Heart right ventricle (tissue), 16 donors: ENCODE data around the gene PAQR5. TPM values are rescaled to one million over a fixed set of nuclear protein-coding genes. Genes with fewer than 3 reads are reported as not detected.
"Not testable (repeated sequence)": the region's sequence is repeated elsewhere in the genome, so short reads cannot be mapped to it uniquely, and the experiment has no call there.

Experiments used
- ATAC-seq, 8 donors: fragments of 200-7000 bp; cut with Tn5 transposase; one replicate each; pipeline ENCODE4 v1.9.1; 2020; ENCODE audit warnings: mild to moderate bottlenecking in 8 of 8, moderate library complexity in 8 of 8, moderate number of reproducible peaks in 1 of 8
- DNase-seq, 2 donors: peaks; one replicate each; pipeline ENCODE4 v3.0.0-alpha.2; 2020
- H3K27ac ChIP-seq, 10 donors: fragments of 200-600 bp; sonication (generic) in 2 of 10; one replicate each; pipeline versions ENCODE4 v1.5.0 to v1.8.0; 2020 to 2022; ENCODE audit warnings: mild to moderate bottlenecking in 3 of 10
- H3K27me3 ChIP-seq, 7 donors: fragments of 200-600 bp; one replicate each; pipeline ENCODE4 v1.8.0; 2021 to 2022; ENCODE audit warnings: mild to moderate bottlenecking in 2 of 7
- H3K36me3 ChIP-seq, 9 donors: fragments of 200-600 bp; sonication (generic) in 1 of 9; one replicate each; pipeline versions ENCODE4 v1.5.0 to v1.8.0; 2020 to 2022; ENCODE audit warnings: mild to moderate bottlenecking in 2 of 9
- H3K4me1 ChIP-seq, 9 donors: fragments of 200-600 bp; sonication (generic) in 1 of 9; one replicate each; pipeline versions ENCODE4 v1.5.0 to v1.8.0; 2020 to 2022; ENCODE audit warnings: mild to moderate bottlenecking in 4 of 9
- H3K4me3 ChIP-seq, 10 donors: fragments of 200-600 bp; sonication (generic) in 2 of 10; one replicate each; pipeline versions ENCODE4 v1.5.0 to v1.8.0; 2020 to 2022; ENCODE audit warnings: mild to moderate bottlenecking in 7 of 10, moderate library complexity in 2 of 10
- H3K9me3 ChIP-seq, 11 donors: fragments of 200-600 bp in 10 of 11; sonication (generic) in 2 of 11; one replicate each; pipeline versions ENCODE4 v1.5.0 to v1.8.0; 2013 to 2022; ENCODE audit warnings: mild to moderate bottlenecking in 2 of 11, control low read depth in 1 of 11, moderate library complexity in 1 of 11
- CTCF ChIP-seq, 9 donors: fragments of 200-600 bp; sonication (generic) in 2 of 9; IDR thresholded peaks; one replicate each; pipeline versions ENCODE4 v1.5.0 to v1.8.0; 2021 to 2022; ENCODE audit warnings: antibody characterized with exemption in 9 of 9, mild to moderate bottlenecking in 5 of 9, moderate library complexity in 1 of 9
- WGBS, 2 donors: extraction: QIAGEN DNeasy Blood & Tissue Kit; methylation state at CpG; one replicate each; pipeline ENCODE4 v1.1.7; 2013; ENCODE audit warnings: inconsistent platforms in 1 of 2; 5-methylcytosine and 5-hydroxymethylcytosine counted together
- intact Hi-C, 10 donors: fragments of 100-400 bp; cut with DNase I; formaldehyde crosslinking; loops; one replicate each; pipeline versions ENCODE4 v1.11.1 to v1.14.2; 2022
- polyA plus RNA-seq, 2 donors: library from polyadenylated mRNA; stranded (reverse); fragments of 200-250 nt; gene quantifications; one replicate each; pipeline ENCODE4 v1.2.3, GENCODE V29; 2013
- total RNA-seq, 10 donors: library from RNA; stranded (reverse); fragmentation: NEBNext Ultra II Directional in 3 of 10; extraction: Animal tissue kit (Norgen Biotek cat#: 25700) in 3 of 10; gene quantifications; one replicate each; pipeline versions ENCODE4 v1.2.1 to v1.2.4, GENCODE V29; 2021 to 2023
- donor health status: Arrhythmogenic right ventricular cardiomyopathy.
- donor health status: ischemic (EF 13 %, LVEDD 7.1; RV severe dilation, severe dysfunction).
- donor health status: healthy with polysubstance abuse.
- donor health status: DM: no; HTN: yes; CAD: no.
- donor health status: DM: no; HTN: no; CAD: no.
- donor health status: ischemic (EF 25% LVEDD 6.9; RV normal size, moderate dysfunction).
- donor health status: ischemic (EF 25% LVEDD 5.7; RV mildly dilated, moderate dysfunction).
- donor health status: healthy.
- donor health status: DM: yes; HTN: yes; CAD: no.
- donor health status: Ischemic cardiomyopathy.
- donor health status: ischemic (EF 35%, LVEDD 5.7; RV mildly dilated, moderate dysfunction).
- donor health status: nonischemic (EF 11% LVEDD 7.7; RV severe dilation, severe dysfunction).
- donor health status: DM: yes; HTN: yes; CAD: no.
- donor health status: PGD.
- donor health status: ischemic (EF 29% LVEDD 5.4; RV normal size, mild dysfunction).
- donor health status: nonischemic (EF 23%, LVEDD 6.1; RV moderate dilation, normal function).

PAQR5 gene
- total and polyA plus RNA-seq, 12 donors: 0.32 to 1.0 (median 0.60) TPM

GRCh38 chr15:69328080-69328479 is 29.4 kb downstream of the PAQR5 start:
- TF ChIP-seq CTCF (IDR thresholded peaks at IDR 0.05): no peak
- ATAC-seq (no peak), DNase-seq (no peak)
- 92 to 95% methylated on average over 1 of the region's 1 CpG for WGBS, 2 donors
- no peak overlapping the region for H3K27ac ChIP-seq
- H3K27me3 ChIP-seq: no peaks in the 10 kb centered on the region
- no peaks in the 10 kb centered on the region for H3K4me1 ChIP-seq
- no peaks in the 10 kb centered on the region for H3K36me3 ChIP-seq
- intact Hi-C loops: no loop called here
- H3K9me3 ChIP-seq: no peaks in the 10 kb centered on the region
- H3K4me3 ChIP-seq: no peak overlapping the region

GRCh38 chr15:69328739-69329138 is 30.0 kb downstream of the PAQR5 start:
- ATAC-seq (no peak), DNase-seq (no peak)
- Histone ChIP-seq H3K4me1 (no peaks in the 10 kb centered on the region), H3K9me3 (no peaks in the 10 kb centered on the region), H3K4me3 (no peak overlapping the region), H3K27me3 (no peaks in the 10 kb centered on the region), H3K36me3 (no peaks in the 10 kb centered on the region), H3K27ac (no peak overlapping the region)
- no peak for TF ChIP-seq CTCF (IDR thresholded peaks at IDR 0.05)
- intact Hi-C loops: no loop called here
- WGBS, 2 donors: 80 to 81% methylated on average over 8 of the region's 8 CpGs

GRCh38 chr15:69337138-69337537 is 38.4 kb downstream of the PAQR5 start:
- intact Hi-C loops: no loop called here
- Histone ChIP-seq H3K27ac (no peak overlapping the region), H3K9me3 (peaks cover 0 to 8% (median 0%) of the 10 kb centered on the region in 11 donors), H3K27me3 (no peaks in the 10 kb centered on the region), H3K36me3 (no peaks in the 10 kb centered on the region), H3K4me1 (no peaks in the 10 kb centered on the region), H3K4me3 (no peak overlapping the region)
- WGBS, 2 donors: 51 to 61% methylated on average over 1 of the region's 1 CpG
- ATAC-seq (no peak), DNase-seq (no peak)
- no peak for TF ChIP-seq CTCF (IDR thresholded peaks at IDR 0.05)

- intact Hi-C loops: no loop called here
- Histone ChIP-seq H3K36me3 (no peaks in the 10 kb centered on the region), H3K27ac (no peak overlapping the region), H3K27me3 (no peaks in the 10 kb centered on the region), H3K9me3 (peaks cover 0 to 8% (median 0%) of the 10 kb centered on the region in 11 donors), H3K4me3 (no peak overlapping the region), H3K4me1 (peaks cover 0 to 8% (median 0%) of the 10 kb centered on the region in 9 donors)
- WGBS, 2 donors: 82 to 84% methylated on average over 8 of the region's 8 CpGs
- TF ChIP-seq CTCF (IDR thresholded peaks at IDR 0.05): no peak
- ATAC-seq (no peak), DNase-seq (no peak)
Measured at GRCh38 chr15:69338535-69339213, 40.0 kb downstream of the PAQR5 start.

GRCh38 chr15:69339214-69339543 is 40.5 kb downstream of the PAQR5 start:
- H3K9me3 ChIP-seq, H3K36me3 ChIP-seq, intact Hi-C loops, H3K4me3 ChIP-seq, ATAC-seq, H3K27me3 ChIP-seq, DNase-seq, H3K27ac ChIP-seq, H3K4me1 ChIP-seq: not testable (repeated sequence)
- 94 to 96% methylated on average over 6 of the region's 6 CpGs for WGBS, 2 donors
